ENCODE results near the gene PPARG. TPM values are rescaled to one million over a fixed set of nuclear protein-coding genes. Genes with fewer than 3 reads are reported as not detected.

PPARG gene
- total and polyA plus RNA-seq, 8 donors = 3.3 to 52.0 (median 5.4) TPM

- no peak overlapping the region for H3K4me3 ChIP-seq
- no peaks in the 10 kb centered on the region for H3K4me1 ChIP-seq
- H3K9me3 ChIP-seq = peaks cover 0 to 9% of the 10 kb centered on the region in 2 donors
- DNase-seq (no peak), ATAC-seq (no peak)
- H3K27ac ChIP-seq = no peak overlapping the region
- no peaks in the 10 kb centered on the region for H3K36me3 ChIP-seq
- intact Hi-C loops (cut with DNase I) = no loop called here
- no peaks in the 10 kb centered on the region for H3K27me3 ChIP-seq
- TF ChIP-seq CTCF (IDR thresholded peaks at IDR 0.05) = no peak
Observed at GRCh38 chr3:12247411-12247810, 41.5 kb upstream of the PPARG start.

GRCh38 chr3:12249519-12249918 lies 39.4 kb upstream of the PPARG start:
- DNase-seq = no peak
- intact Hi-C loops (cut with DNase I) = no loop called here
- H3K36me3 ChIP-seq = no peaks in the 10 kb centered on the region
- no peaks in the 10 kb centered on the region for H3K27me3 ChIP-seq
- H3K4me3 ChIP-seq = no peak overlapping the region
- H3K27ac ChIP-seq = no peak overlapping the region
- H3K9me3 ChIP-seq = peaks cover 0 to 9% of the 10 kb centered on the region in 2 donors
- peaks cover 0 to 13% of the 10 kb centered on the region in 2 donors for H3K4me1 ChIP-seq
- no peak for TF ChIP-seq CTCF (IDR thresholded peaks at IDR 0.05)
- ATAC-seq = no peak

GRCh38 chr3:12252889-12253288 lies 36.0 kb upstream of the PPARG start:
- Histone ChIP-seq H3K36me3 (no peaks in the 10 kb centered on the region), H3K27me3 (no peaks in the 10 kb centered on the region), H3K4me3 (no peak overlapping the region), H3K9me3 (peaks cover 0 to 9% of the 10 kb centered on the region in 2 donors), H3K27ac (no peak overlapping the region), H3K4me1 (peaks cover 0 to 13% of the 10 kb centered on the region in 2 donors)
- intact Hi-C loops (cut with DNase I) = no loop called here
- DNase-seq (no peak), ATAC-seq (no peak)
- TF ChIP-seq CTCF (IDR thresholded peaks at IDR 0.05) = no peak

- Histone ChIP-seq H3K4me1 (peaks cover 0 to 13% of the 10 kb centered on the region in 2 donors), H3K36me3 (no peaks in the 10 kb centered on the region), H3K27ac (peak overlapping the region in 1 of 2 donors; percentile 65), H3K9me3 (peaks cover 0 to 9% of the 10 kb centered on the region in 2 donors), H3K4me3 (no peak overlapping the region), H3K27me3 (no peaks in the 10 kb centered on the region)
- ATAC-seq = no peak
- intact Hi-C loops (cut with DNase I) = no loop called here
- TF ChIP-seq CTCF (IDR thresholded peaks at IDR 0.05) = no peak
- DNase-seq = no peak
Observed at GRCh38 chr3:12253516-12254343, 35.1 kb upstream of the PPARG start.

GRCh38 chr3:12255393-12255792 lies 33.5 kb upstream of the PPARG start:
- H3K4me3 ChIP-seq = no peak overlapping the region
- no peaks in the 10 kb centered on the region for H3K9me3 ChIP-seq
- no peak for DNase-seq
- H3K4me1 ChIP-seq = peaks cover 0 to 13% of the 10 kb centered on the region in 2 donors
- intact Hi-C loops (cut with DNase I) = no loop called here
- no peak for ATAC-seq
- TF ChIP-seq CTCF (IDR thresholded peaks at IDR 0.05) = no peak
- H3K27me3 ChIP-seq = no peaks in the 10 kb centered on the region
- no peaks in the 10 kb centered on the region for H3K36me3 ChIP-seq
- no peak overlapping the region for H3K27ac ChIP-seq
